ENCODE measurements around the gene FPR2.
"Not testable (repeated sequence)": the region's sequence is repeated elsewhere in the genome, so short reads cannot be mapped to it uniquely, and the experiment has no call there.

Gene FPR2

DNA sequence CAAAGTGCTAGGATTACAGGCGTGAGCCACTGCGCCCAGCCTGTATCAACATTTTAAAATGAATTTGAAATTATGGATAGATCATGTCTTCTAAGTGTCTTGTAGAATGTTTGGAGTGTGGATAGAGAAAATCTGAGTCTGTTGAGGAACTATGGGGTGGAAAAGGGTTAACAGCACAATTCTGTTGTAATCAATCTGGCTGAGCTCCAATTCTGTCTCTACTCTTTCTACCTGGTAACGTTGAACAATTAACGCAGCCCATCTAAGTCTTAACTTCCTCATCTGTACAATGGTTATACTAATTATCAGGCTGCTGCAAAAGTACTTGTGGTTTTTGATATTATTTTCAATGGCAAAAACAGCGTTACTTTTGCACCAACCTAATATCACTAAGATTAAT lies 4.1 kb downstream of the FPR2 start:
- no peak overlapping the region for H3K4me3 ChIP-seq (ENCODE audit: control insufficient read depth, low read depth, low read length)
- no peak for DNase-seq (ENCODE audit: low read depth)
- TF ChIP-seq, protein P1, sequence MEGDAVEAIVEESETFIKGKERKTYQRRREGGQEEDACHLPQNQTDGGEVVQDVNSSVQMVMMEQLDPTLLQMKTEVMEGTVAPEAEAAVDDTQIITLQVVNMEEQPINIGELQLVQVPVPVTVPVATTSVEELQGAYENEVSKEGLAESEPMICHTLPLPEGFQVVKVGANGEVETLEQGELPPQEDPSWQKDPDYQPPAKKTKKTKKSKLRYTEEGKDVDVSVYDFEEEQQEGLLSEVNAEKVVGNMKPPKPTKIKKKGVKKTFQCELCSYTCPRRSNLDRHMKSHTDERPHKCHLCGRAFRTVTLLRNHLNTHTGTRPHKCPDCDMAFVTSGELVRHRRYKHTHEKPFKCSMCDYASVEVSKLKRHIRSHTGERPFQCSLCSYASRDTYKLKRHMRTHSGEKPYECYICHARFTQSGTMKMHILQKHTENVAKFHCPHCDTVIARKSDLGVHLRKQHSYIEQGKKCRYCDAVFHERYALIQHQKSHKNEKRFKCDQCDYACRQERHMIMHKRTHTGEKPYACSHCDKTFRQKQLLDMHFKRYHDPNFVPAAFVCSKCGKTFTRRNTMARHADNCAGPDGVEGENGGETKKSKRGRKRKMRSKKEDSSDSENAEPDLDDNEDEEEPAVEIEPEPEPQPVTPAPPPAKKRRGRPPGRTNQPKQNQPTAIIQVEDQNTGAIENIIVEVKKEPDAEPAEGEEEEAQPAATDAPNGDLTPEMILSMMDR (conservative IDR thresholded peaks at IDR 0.05; ENCODE audit: control insufficient read depth, insufficient read depth, low read depth, low read length), result no peak

DNA sequence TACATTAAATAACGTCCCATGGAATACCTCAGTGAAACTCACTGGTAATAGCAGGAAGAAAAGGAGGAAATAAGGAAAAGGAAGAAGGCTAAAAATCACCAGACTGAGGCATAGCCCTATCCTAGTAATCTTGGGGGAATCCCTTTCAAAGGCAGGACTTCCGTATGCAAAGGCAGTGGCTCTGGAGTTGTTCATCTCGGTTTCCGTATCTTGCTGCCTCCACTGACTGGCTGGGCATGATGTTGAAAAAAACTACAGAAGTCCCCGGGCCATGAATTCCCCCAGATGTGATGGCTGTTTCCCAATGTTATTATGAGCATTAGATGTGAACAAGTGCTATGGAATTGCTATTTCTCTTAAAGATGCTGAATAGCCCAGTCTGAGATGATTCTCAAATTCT lies 5.5 kb downstream of the FPR2 start:
- TF ChIP-seq, protein P1 (conservative IDR thresholded peaks at IDR 0.05; ENCODE audit: control insufficient read depth, insufficient read depth, low read depth, low read length), result no peak
- no peak overlapping the region for H3K4me3 ChIP-seq (ENCODE audit: control insufficient read depth, low read depth, low read length)
- no peak for DNase-seq (ENCODE audit: low read depth)

DNA sequence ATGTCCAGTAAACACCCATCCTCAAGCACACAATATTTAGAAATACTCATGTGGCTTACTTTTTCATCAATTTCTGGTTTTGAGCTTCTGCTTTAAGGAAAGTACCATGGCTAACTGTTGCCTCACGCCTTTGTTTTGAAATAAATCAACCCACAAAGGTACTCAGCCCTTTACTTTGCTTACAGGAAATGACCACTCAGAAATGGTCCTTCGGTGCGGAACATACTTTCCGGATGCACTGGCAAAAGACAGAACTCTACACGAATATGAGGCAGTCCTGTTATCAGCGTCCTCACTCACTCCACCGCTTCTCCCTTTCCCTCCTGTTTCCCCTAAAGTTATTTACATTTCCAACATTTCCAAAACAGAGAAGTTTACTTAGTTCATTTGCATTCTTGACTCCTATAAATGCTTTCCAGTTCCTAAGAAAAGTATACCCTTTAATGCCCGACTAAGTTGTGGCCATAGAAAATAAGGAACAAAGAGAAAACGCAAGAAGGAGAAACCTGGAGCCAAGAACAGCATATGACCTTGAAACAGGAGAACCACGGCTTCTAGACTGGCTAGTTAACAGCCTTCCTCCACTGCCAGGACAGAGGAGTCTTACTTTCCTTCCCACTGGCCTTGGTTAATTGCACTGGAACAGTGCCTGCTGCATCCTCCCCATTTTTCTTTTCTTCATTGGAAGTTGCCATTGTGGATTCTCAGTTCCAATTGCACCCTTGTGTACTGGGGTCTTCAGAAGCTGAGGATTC lies 10.6 kb downstream of the FPR2 start:
- no peak for DNase-seq (ENCODE audit: low read depth)
- TF ChIP-seq, protein P1 (conservative IDR thresholded peaks at IDR 0.05; ENCODE audit: control insufficient read depth, insufficient read depth, low read depth, low read length), result no peak

DNA sequence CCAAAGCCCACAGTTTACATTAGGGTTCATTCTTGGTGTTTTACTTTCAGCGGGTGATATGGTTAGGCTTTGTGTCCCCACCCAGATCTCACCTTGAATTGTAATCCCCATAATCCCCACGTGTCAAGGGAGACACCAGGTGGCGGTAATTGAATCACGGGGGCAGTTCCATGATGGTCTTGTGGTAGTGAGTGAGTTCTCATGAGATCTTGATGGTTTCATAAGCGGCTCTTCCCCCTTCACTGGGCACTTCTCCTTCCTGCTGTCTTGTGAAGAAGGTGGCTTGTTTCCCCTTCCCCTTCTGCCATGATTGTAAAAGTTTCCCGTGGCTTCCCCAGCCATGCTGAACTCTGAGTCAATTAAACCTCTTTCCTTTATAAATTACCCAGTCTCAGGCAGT lies 12.0 kb downstream of the FPR2 start:
- TF ChIP-seq, protein P1 (conservative IDR thresholded peaks at IDR 0.05; ENCODE audit: control insufficient read depth, insufficient read depth, low read depth, low read length), result no peak
- H3K4me3 ChIP-seq (ENCODE audit: control insufficient read depth, low read depth, low read length), result no peak overlapping the region
- DNase-seq (ENCODE audit: low read depth), result no peak

More for the DNA sequence above, 10.6 kb downstream of the FPR2 start:
- no peak overlapping the region for H3K4me3 ChIP-seq (ENCODE audit: control insufficient read depth, low read depth, low read length)

DNA sequence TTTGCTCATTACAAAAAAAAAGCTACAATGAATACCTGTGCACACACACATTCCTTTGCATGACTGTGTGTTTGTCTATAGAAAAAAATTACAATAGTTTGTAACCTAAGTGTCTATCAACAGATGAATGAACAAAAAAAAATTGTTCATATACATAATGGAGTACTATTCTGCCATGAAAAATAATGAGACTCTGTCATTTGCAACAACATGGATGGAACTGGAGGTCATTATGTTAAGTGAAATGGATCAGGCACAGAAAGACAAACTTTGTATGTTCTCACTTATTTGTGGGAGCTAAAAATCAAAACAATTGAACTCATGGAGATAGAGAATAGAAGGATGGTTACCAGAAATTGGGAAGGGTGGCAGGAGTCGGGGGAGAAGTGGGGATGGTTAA lies 15.6 kb downstream of the FPR2 start:
- not testable (repeated sequence) for DNase-seq (ENCODE audit: low read depth); H3K4me3 ChIP-seq (ENCODE audit: control insufficient read depth, low read depth, low read length)

DNA sequence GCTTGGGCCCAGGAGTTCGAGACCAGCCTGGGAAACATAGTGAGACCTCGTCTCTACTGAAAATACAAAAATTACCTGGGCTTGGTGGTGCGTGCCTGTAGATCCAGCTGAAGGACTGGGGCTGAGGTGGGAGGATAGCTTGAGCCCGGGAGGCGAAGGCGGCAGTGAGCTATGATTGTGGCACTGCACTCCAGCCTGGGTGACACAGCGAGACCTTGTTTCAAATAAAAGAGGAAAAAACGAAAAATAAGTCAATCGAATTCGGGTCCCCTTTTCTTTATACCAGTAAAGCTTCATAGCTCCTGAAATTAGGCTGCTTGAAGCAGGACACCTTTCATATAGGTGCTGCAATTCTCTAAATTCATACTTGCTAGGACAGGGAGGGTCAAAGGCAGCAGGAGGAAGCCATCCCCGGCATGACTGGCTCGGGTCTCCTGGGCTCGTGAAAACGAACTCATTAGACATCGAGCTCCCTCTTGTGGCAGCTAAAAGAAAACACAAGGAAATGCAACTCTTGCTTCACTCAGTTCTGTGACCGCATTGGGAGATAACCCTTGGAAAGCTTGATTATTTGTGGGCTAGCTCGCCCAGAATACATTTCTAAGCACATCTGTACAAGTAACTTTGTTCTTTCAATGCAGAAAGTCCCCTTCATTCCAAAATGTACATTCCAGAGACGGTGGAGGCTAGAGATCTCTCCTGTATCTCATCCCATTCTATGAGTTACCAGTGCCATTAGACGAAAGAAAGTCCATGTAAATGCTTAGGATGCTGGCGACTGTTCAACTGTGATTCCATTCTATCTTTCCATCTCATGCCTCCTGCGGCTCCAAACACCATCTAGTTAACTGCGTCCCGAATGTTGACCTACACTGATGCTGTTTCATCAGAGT lies 16.8 kb downstream of the FPR2 start:
- peak; percentile 91 for DNase-seq (ENCODE audit: low read depth)
- H3K4me3 ChIP-seq (ENCODE audit: control insufficient read depth, low read depth, low read length), result no peak overlapping the region
- TF ChIP-seq, protein P1 (conservative IDR thresholded peaks at IDR 0.05; ENCODE audit: control insufficient read depth, insufficient read depth, low read depth, low read length), result peak; percentile 74

DNA sequence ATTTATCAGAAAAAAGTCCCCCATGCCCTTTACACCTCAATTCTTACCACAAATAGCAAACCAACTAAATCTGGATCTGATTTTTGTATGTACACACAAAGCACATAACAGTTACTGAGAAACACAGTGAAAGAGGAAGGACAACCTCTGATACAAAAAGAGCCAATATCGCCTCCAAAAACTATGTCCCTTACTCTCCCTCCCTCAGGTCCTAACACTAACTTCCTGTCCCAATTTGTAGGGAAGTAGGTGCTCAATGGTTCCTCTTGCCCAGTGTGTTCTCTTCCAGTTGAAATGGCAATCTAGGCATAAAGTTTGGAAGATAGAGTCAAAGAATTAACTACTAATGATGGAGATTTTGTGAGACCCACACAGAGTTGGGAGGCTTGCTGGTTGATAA lies 18.2 kb downstream of the FPR2 start:
- H3K4me3 ChIP-seq (ENCODE audit: control insufficient read depth, low read depth, low read length), result no peak overlapping the region
- DNase-seq (ENCODE audit: low read depth), result no peak
- TF ChIP-seq, protein P1 (conservative IDR thresholded peaks at IDR 0.05; ENCODE audit: control insufficient read depth, insufficient read depth, low read depth, low read length), result no peak

Measured in fibroblast of mammary gland (primary cell).